Type B pancreatic cell (in vitro differentiated cells): ENCODE data around the gene ZNF33A. TPM values are rescaled to one million over a fixed set of nuclear protein-coding genes. Genes with fewer than 3 reads are reported as not detected.
"Not testable (repeated sequence)": the region's sequence is repeated elsewhere in the genome, so short reads cannot be mapped to it uniquely, and the experiment has no call there.

Experiments used
- DNase-seq: peaks from one replicate; pipeline ENCODE4 v3.0.0; 2021; ENCODE audit warnings: mixed read lengths; ENCODE audit not compliant: unreplicated experiment; ENCODE audit errors: extremely low spot score
- H3K27ac Mint-ChIP-seq: 2 replicates; pipeline ENCODE4 v1.8.0; 2021; ENCODE audit warnings: mild to moderate bottlenecking, mixed read lengths
- H3K27me3 Mint-ChIP-seq: 2 replicates; pipeline ENCODE4 v1.8.0; 2021; ENCODE audit warnings: mixed read lengths
- H3K36me3 Mint-ChIP-seq: 2 replicates; pipeline ENCODE4 v1.8.0; 2021; ENCODE audit warnings: mixed read lengths
- H3K4me1 Mint-ChIP-seq: one replicate; pipeline ENCODE4 v1.8.0; 2021; ENCODE audit warnings: mixed read lengths; ENCODE audit not compliant: unreplicated experiment
- H3K4me3 Mint-ChIP-seq: 2 replicates; pipeline ENCODE4 v1.8.0; 2021; ENCODE audit warnings: mild to moderate bottlenecking, mixed read lengths
- H3K9me3 Mint-ChIP-seq: 2 replicates; pipeline ENCODE4 v1.8.0; 2021; ENCODE audit warnings: mixed read lengths
- total RNA-seq: library from RNA; stranded (reverse); gene quantifications from 2 replicates; pipeline ENCODE4 v1.2.1, GENCODE V29; 2021; ENCODE audit warnings: low replicate concordance
- TF ChIP-seq, protein P1 (sequence below): fragments of 200-600 bp; sonication (generic); conservative IDR thresholded peaks from 2 replicates; pipeline ENCODE4 v1.5.0; 2021; ENCODE audit warnings: antibody characterized with exemption, mild to moderate bottlenecking

ZNF33A gene
- total RNA-seq, 1 donor from 2014 or later = 32.2 TPM

DNA sequence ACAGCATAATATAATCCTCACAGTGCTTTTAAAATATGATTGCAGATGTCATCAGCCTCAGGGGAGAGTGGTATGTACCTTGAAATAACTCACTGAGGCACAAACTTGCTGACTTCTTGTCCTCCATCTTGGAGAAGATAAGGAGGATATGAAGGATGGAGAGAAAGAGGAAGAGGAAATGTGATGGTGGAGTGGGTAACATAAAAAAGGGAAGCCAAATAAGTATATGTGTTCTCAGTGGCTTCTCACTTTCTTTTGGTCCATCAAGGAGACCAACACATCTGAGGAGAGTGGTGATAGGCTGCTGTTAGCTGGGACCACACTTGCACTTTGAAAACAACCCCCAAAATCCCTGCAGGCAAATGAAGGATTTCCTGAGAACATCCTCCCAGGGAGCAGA, 62.1 kb downstream of the ZNF33A start:
- H3K4me3 Mint-ChIP-seq = no peak overlapping the region
- no peak overlapping the region for H3K27ac Mint-ChIP-seq
- H3K9me3 Mint-ChIP-seq = peaks cover 9% of the 10 kb centered on the region

DNA sequence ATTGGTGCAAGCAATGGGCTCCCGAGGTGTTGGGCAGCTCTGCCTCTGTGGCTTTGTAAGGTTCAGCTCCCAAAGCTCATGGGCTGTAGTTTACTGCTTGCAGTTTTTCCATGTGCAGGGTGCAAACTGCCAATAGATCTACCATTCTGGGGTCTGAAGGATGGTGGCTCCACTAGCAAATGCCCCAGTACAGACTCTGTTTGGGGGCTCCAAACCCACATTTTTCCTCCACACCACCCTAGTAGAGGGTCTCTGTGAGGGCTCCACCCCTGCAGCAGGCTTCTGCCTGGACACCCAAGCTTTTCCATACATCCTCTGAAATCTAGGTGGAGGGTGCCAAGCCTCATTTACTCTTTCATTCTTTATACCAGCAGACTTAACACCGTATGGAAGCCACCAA, 66.2 kb downstream of the ZNF33A start:
- Mint-ChIP-seq H3K36me3 (no peaks in the 10 kb centered on the region), H3K27me3 (no peaks in the 10 kb centered on the region), H3K9me3 (peaks cover 4% of the 10 kb centered on the region), H3K4me1 (no peaks in the 10 kb centered on the region), H3K4me3 (no peak overlapping the region), H3K27ac (no peak overlapping the region)
- no peak for DNase-seq
- TF ChIP-seq, protein P1, sequence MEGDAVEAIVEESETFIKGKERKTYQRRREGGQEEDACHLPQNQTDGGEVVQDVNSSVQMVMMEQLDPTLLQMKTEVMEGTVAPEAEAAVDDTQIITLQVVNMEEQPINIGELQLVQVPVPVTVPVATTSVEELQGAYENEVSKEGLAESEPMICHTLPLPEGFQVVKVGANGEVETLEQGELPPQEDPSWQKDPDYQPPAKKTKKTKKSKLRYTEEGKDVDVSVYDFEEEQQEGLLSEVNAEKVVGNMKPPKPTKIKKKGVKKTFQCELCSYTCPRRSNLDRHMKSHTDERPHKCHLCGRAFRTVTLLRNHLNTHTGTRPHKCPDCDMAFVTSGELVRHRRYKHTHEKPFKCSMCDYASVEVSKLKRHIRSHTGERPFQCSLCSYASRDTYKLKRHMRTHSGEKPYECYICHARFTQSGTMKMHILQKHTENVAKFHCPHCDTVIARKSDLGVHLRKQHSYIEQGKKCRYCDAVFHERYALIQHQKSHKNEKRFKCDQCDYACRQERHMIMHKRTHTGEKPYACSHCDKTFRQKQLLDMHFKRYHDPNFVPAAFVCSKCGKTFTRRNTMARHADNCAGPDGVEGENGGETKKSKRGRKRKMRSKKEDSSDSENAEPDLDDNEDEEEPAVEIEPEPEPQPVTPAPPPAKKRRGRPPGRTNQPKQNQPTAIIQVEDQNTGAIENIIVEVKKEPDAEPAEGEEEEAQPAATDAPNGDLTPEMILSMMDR = no peak

More for the DNA sequence above, 62.1 kb downstream of the ZNF33A start:
- TF ChIP-seq, protein P1 = no peak
- Mint-ChIP-seq H3K4me1 (no peaks in the 10 kb centered on the region), H3K36me3 (no peaks in the 10 kb centered on the region), H3K27me3 (no peaks in the 10 kb centered on the region)
- DNase-seq = no peak

DNA sequence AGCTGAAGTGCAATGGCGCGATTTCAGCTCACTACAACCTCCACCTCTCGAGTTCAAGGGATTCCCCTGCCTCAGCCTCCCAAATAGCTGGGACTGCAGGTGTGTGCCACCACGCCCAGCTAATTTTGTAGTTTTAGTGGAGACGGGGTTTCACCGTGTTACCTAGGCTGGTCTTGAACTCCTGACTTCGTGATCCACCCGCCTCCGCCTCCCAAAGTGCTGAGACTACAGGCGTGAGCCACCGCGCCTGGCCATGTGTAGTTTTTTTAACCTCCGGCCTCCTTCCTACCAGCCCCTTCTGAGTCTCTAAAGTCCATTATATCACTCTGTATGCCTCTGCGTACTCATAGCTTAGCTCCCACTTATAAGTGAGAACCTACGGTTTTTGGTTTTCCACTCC, 82.8 kb downstream of the ZNF33A start:
- H3K4me1 Mint-ChIP-seq = peaks cover 13% of the 10 kb centered on the region
- not testable (repeated sequence) for H3K27me3 Mint-ChIP-seq, H3K27ac Mint-ChIP-seq, DNase-seq
- peaks cover 10% of the 10 kb centered on the region for H3K9me3 Mint-ChIP-seq
- H3K36me3 Mint-ChIP-seq = peaks cover 28% of the 10 kb centered on the region
- peak overlapping the region; percentile 92 for H3K4me3 Mint-ChIP-seq

DNA sequence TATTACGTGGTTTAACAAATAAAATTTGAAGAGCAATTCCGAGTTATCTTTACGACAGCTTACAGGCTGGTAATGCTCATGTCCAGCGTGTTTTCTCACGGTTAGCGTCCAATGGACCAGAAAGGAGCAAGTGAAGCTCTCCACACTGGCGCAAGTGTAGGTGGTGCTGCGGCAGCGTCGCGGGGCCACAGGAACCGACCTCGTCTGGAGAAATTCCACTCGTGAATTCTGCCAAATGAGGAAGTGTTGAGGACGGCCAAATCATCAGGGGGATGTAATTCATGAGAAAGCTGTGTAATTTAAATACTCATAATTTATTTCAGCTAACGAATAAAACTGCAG, 83.3 kb downstream of the ZNF33A start:
- Mint-ChIP-seq H3K4me3 (peak overlapping the region; percentile 92), H3K9me3 (peaks cover 14% of the 10 kb centered on the region), H3K4me1 (peaks cover 13% of the 10 kb centered on the region), H3K36me3 (peaks cover 33% of the 10 kb centered on the region), H3K27me3 (peaks cover 3% of the 10 kb centered on the region), H3K27ac (peak overlapping the region; percentile 90)
- no peak for DNase-seq
- TF ChIP-seq, protein P1 = no peak

DNA sequence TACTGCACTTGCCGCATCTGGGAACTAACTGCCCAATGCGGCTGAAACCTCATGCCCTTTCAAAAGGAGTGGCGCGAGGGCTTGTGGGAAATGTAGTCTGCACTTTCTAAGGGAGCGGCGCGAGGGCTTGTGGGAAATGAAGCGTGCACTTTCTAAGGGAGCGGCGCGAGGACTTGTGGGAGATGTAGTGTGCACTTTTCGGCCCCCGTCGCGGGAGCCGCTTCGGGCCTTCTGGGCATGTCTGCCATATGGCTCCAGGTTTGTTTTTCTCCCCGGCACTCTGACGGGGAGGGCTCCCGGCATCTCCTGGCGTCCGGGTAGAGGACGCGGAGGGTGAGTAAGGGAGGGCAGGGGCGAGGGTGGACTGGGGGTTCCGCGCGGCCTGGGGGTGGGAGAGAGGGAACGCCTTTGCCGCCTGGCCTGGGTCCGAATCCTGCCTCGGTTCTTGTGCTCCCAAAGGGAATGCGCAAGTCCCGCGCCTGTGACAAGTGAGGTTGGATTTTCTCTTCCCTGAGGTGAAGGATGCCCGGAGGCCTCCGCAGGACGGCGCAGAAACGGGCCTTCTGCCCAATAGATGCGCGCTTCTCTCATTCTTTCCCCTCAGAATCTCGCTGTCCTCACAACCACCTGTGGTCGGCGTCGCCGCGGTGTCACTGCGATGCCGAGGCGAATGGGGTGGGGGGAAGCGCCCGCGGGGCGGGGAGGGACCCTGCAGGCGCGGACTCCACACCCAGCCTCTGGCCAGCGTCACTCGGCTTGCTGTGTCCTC, 83.9 kb downstream of the ZNF33A start, which contains the start of gene ZNF37A:
Gene ZNF37A, plus strand, starts transcription at position 180 of the 769 bp plus-strand sequence. CDS start 2,281 bp downstream, outside the sequence.
- peaks cover 39% of the 10 kb centered on the region for H3K36me3 Mint-ChIP-seq
- TF ChIP-seq, protein P1 = no peak
- DNase-seq = peak; percentile 84
- peak within 1 kb of the TSS; percentile 90 for H3K27ac Mint-ChIP-seq
- peaks cover 13% of the 10 kb centered on the region for H3K4me1 Mint-ChIP-seq
- H3K27me3 Mint-ChIP-seq = peaks cover 3% of the 10 kb centered on the region
- H3K9me3 Mint-ChIP-seq = peaks cover 14% of the 10 kb centered on the region
- H3K4me3 Mint-ChIP-seq = peak within 1 kb of the TSS; percentile 92

DNA sequence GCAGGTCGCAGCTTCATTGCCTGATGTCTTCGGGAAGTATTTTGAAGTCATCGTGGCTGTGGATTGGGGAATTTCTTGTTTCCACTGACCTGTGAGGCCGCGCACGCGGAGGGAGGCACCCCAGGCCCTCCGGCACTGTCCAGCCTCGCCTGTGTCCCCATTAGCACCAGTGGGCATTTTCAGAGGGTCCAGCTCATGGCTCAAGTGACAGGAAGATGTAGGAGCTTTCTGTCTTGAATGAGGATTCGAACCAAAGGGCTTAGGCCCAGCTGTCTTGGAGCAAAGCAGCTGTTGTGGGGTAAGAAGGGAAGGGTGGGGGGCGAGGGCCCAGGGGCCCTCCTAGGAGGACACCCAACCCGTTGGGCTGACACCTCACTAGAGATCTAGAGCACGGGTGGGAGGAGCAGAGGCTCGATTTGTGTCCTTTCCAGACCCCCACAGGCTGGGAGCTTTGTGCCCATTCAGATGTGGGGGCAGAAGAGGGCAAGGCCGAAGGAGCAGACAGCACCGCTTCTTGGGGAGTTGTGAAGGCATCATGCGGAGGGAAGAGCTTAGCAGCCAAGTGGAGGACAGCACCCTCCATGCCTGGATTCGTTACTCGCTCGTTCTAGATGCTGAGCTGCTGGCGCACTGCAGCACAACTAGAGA, 84.6 kb downstream of the ZNF33A start:
- H3K27ac Mint-ChIP-seq = peak overlapping the region; percentile 90
- TF ChIP-seq, protein P1 = no peak
- peaks cover 13% of the 10 kb centered on the region for H3K4me1 Mint-ChIP-seq
- H3K4me3 Mint-ChIP-seq = peak overlapping the region; percentile 92
- H3K9me3 Mint-ChIP-seq = peaks cover 14% of the 10 kb centered on the region
- H3K36me3 Mint-ChIP-seq = peaks cover 46% of the 10 kb centered on the region
- peaks cover 3% of the 10 kb centered on the region for H3K27me3 Mint-ChIP-seq
- no peak for DNase-seq
